Measurements from ENCODE around the gene WSB1. TPM values are rescaled to one million over a fixed set of nuclear protein-coding genes. Genes with fewer than 3 reads are reported as not detected.

The WSB1 gene
- total RNA-seq, 4 donors from 2014 or later: 33.1 to 105 (median 55.6) TPM

DNA sequence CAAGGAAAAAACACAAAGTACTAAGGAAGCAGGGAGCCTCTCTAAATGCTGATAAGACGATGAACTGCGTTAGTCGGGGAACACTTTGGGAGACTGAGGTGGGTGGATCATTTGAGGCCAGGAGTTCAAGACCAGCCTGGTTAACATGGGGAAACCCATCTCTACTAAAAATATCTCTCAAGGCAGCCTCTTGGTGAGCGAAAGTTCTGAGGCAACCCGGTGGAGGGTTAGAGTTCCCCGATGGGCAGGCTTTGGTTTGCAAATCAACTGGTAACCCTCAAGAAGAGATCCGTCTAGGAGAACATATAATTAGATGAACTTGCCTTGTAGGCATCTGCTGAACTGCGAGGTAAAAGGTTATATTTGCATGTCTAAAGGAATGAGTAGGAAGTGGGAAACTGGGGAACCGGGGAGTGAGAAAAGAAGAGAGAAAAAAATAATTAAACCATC lies 44.6 kb downstream of the WSB1 start:
- no peak for DNase-seq (ENCODE audit: low spot score in 2 of 2)
- intact Hi-C loops (cut with DNase I; ENCODE audit: low total_unique reads): no loop called here
- H3K4me3 ChIP-seq (ENCODE audit: low read depth, poor library complexity, severe bottlenecking): no peak overlapping the region
- 71 to 81% methylated on average over 9 of the region's 9 CpGs for WGBS, 2 donors
- TF ChIP-seq POLR2A (IDR thresholded peaks at IDR 0.05): no peak
- TF ChIP-seq, protein P1, sequence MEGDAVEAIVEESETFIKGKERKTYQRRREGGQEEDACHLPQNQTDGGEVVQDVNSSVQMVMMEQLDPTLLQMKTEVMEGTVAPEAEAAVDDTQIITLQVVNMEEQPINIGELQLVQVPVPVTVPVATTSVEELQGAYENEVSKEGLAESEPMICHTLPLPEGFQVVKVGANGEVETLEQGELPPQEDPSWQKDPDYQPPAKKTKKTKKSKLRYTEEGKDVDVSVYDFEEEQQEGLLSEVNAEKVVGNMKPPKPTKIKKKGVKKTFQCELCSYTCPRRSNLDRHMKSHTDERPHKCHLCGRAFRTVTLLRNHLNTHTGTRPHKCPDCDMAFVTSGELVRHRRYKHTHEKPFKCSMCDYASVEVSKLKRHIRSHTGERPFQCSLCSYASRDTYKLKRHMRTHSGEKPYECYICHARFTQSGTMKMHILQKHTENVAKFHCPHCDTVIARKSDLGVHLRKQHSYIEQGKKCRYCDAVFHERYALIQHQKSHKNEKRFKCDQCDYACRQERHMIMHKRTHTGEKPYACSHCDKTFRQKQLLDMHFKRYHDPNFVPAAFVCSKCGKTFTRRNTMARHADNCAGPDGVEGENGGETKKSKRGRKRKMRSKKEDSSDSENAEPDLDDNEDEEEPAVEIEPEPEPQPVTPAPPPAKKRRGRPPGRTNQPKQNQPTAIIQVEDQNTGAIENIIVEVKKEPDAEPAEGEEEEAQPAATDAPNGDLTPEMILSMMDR (IDR thresholded peaks at IDR 0.05): no peak

DNA sequence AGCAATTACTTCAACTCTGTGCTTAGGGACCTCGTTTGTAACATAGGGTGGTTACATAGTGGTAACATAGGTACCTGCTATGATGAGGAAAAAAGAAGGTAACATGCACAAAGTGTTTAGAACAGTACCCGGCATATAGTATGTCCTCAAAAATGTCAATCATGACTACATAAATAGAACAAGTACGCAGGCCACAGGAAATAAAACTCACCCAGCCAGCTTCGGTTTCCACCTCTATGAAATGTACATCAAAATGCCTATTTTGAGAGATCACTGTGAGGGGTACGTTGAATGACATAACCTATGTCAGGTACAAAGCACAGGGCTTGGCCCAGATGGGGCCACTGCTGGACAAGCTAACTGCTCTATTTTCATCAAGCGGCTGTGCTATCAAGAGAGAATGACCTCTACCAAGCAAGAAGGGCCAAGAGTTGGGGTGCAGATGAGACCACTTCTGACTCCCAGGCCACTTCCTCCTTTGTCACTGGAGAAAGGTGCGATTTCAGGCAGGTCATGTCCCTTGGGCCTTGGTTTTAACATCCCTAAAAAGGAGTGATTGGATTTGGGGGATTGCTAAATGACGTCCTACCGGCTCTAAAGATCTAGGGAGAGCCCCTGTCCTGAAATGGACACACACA lies 45.4 kb downstream of the WSB1 start:
- no peak for DNase-seq (ENCODE audit: low spot score in 2 of 2)
- WGBS, 2 donors: 86 to 93% methylated on average over 9 of the region's 9 CpGs
- TF ChIP-seq POLR2A (IDR thresholded peaks at IDR 0.05): no peak
- TF ChIP-seq, protein P1 (IDR thresholded peaks at IDR 0.05): no peak
- intact Hi-C loops (cut with DNase I; ENCODE audit: low total_unique reads): no loop called here
- no peak overlapping the region for H3K4me3 ChIP-seq (ENCODE audit: low read depth, poor library complexity, severe bottlenecking)

DNA sequence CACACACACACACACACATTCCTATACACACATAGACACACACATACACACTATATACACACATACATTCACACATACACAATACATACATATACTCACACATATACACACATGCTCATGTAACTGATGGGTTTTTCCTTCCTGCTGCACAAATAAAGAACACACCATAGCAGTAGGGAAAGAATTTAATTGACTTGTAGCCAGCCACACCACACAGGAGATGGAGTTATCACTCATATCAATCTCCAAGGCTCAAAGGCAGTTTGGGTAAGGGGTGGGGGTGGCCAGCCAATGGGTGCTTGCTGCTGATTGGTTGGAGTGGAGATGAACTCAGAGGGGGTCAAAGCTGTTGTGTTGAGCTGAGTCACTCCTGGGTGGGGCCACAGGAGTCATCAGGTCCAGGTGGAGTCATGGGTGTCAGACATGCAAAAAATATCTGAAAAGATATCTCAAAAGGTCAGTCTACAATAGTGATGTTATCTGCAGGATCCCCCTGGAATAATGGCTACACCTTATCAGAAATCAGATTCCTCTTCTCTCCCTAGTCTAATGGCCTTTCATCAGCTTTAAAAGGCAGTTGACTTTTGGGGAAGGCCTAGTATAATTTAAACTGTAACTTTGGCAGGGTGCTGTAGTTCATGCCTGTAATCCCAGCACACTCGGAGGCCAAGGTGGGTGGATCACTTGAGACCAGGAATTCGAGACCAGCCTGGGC lies 46.1 kb downstream of the WSB1 start:
- no peak for DNase-seq (ENCODE audit: low spot score in 2 of 2)
- no peak for TF ChIP-seq POLR2A (IDR thresholded peaks at IDR 0.05)
- TF ChIP-seq, protein P1 (IDR thresholded peaks at IDR 0.05): no peak
- H3K4me3 ChIP-seq (ENCODE audit: low read depth, poor library complexity, severe bottlenecking): no peak overlapping the region
- intact Hi-C loops (cut with DNase I; ENCODE audit: low total_unique reads): no loop called here
- WGBS, 2 donors: 50 to 55% methylated on average over 2 of the region's 2 CpGs

DNA sequence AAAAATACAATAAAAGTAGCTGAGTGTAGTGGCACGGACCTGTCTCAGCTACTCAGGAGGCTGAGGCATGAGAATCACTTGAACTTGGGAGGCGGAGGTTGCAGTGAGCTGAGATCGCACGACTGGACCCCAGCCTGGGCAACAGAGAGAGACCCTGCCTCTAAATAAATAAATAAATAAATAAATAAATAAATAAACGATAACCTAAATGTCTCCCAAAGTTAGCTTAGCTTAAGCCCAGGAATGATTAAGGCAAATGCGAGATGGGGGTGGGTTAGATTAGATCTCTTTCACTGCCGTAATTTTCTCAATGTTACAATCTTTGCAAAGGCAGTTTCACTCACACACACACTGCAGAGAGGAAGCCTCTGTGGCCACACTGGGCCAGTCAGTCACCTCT lies 46.7 kb downstream of the WSB1 start:
- intact Hi-C loops (cut with DNase I; ENCODE audit: low total_unique reads): no loop called here
- H3K4me3 ChIP-seq (ENCODE audit: low read depth, poor library complexity, severe bottlenecking): no peak overlapping the region
- 86% methylated on average over 7 of the region's 7 CpGs for WGBS, 2 donors
- TF ChIP-seq, protein P1 (IDR thresholded peaks at IDR 0.05): no peak
- no peak for TF ChIP-seq POLR2A (IDR thresholded peaks at IDR 0.05)
- DNase-seq (ENCODE audit: low spot score in 2 of 2): no peak

DNA sequence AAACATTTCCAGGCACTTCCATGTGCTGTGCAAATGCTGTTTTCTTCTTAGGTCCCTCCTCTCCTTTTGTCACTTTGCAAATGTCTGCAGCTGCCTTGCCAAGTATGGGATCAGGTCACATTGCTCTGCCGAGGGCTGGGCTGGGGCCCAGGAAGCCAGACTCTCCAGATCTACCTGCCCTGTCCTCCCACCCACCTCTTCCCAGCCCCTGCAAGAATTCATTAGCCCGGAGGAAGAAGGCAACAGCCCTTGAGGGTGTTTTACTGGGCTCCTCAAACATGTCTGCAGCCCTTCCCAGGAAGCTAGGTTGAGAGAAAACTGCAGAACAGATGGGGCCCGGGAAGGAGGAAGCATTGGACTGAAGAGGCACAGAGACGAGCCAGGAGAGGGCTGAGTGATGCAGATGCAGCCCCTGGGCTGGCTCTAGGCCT lies 47.1 kb downstream of the WSB1 start:
- TF ChIP-seq, protein P1 (IDR thresholded peaks at IDR 0.05): no peak
- TF ChIP-seq POLR2A (IDR thresholded peaks at IDR 0.05): no peak
- intact Hi-C loops (cut with DNase I; ENCODE audit: low total_unique reads): no loop called here
- DNase-seq (ENCODE audit: low spot score in 2 of 2): no peak
- 33 to 36% methylated on average over 4 of the region's 4 CpGs for WGBS, 2 donors
- no peak overlapping the region for H3K4me3 ChIP-seq (ENCODE audit: low read depth, poor library complexity, severe bottlenecking)

Data from lower leg skin (tissue), 4 donors.